ENCODE data around the gene TMEM43.

GRCh38 chr3:14175383-14176037 is 50.7 kb downstream of the TMEM43 start:
- TF ChIP-seq, protein P1, sequence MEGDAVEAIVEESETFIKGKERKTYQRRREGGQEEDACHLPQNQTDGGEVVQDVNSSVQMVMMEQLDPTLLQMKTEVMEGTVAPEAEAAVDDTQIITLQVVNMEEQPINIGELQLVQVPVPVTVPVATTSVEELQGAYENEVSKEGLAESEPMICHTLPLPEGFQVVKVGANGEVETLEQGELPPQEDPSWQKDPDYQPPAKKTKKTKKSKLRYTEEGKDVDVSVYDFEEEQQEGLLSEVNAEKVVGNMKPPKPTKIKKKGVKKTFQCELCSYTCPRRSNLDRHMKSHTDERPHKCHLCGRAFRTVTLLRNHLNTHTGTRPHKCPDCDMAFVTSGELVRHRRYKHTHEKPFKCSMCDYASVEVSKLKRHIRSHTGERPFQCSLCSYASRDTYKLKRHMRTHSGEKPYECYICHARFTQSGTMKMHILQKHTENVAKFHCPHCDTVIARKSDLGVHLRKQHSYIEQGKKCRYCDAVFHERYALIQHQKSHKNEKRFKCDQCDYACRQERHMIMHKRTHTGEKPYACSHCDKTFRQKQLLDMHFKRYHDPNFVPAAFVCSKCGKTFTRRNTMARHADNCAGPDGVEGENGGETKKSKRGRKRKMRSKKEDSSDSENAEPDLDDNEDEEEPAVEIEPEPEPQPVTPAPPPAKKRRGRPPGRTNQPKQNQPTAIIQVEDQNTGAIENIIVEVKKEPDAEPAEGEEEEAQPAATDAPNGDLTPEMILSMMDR (IDR thresholded peaks at IDR 0.05), result no peak
- no peak for TF ChIP-seq POLR2A (IDR thresholded peaks at IDR 0.05)
